Measurements from ENCODE around the gene TEC.

DNA sequence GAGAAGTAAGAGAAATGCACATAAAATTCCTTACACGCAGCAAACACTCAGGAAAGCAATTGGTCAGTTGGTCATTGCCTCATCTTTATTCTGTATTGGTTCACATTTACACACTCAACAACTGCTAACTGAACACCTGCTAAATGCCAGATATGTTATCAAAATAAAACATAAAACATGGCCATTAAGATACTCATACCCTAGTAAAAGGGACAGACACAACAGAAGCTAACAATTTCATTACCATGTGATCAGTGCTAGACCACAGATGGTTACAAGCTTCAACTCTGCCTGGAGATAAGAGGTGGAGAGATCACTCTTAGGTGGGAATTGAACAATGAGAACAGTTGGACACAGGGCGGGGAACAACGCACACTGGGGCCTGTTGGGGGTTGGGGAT is 26.2 kb downstream of the TEC start:
- TF ChIP-seq, protein P1, sequence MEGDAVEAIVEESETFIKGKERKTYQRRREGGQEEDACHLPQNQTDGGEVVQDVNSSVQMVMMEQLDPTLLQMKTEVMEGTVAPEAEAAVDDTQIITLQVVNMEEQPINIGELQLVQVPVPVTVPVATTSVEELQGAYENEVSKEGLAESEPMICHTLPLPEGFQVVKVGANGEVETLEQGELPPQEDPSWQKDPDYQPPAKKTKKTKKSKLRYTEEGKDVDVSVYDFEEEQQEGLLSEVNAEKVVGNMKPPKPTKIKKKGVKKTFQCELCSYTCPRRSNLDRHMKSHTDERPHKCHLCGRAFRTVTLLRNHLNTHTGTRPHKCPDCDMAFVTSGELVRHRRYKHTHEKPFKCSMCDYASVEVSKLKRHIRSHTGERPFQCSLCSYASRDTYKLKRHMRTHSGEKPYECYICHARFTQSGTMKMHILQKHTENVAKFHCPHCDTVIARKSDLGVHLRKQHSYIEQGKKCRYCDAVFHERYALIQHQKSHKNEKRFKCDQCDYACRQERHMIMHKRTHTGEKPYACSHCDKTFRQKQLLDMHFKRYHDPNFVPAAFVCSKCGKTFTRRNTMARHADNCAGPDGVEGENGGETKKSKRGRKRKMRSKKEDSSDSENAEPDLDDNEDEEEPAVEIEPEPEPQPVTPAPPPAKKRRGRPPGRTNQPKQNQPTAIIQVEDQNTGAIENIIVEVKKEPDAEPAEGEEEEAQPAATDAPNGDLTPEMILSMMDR (conservative IDR thresholded peaks at IDR 0.05; ENCODE audit: low read length): no peak
- no peak for TF ChIP-seq EZH2phosphoT487 (IDR thresholded peaks at IDR 0.05; ENCODE audit: borderline replicate concordance)

Measured in Loucy (cell line).